ENCODE results near the gene OR51E1. TPM values are rescaled to one million over a fixed set of nuclear protein-coding genes. Genes with fewer than 3 reads are reported as not detected.

The OR51E1 gene
- total RNA-seq, 1 donor from 2014 or later, result not detected

DNA sequence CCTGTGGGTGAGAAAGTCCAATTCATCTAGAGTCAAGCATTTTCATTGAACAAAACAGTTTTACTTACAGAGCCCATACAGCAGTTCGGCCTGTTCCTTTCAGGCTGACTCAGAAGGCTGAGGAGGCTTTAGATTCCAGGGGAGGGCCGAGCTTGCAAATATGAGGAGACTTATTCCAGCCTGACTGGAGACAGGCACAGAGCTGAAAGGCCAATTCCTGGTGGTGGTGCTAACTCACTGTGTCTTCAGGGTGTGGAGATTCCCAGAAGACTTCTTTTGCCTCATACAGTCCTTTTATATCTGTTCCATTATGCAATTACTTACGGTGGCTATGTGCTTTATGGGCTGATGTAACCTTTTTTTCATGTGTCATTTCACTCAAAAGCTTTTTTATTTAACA is 53.8 kb downstream of the OR51E1 start, which contains the start of gene OR51E2:
TSS of gene OR51E2 (minus strand) at position 269 of the 400 bp plus-strand sequence. CDS start 15,142 bp downstream, outside the sequence.
- Mint-ChIP-seq H3K4me3 (ENCODE audit: unreplicated experiment) (no peak within 1 kb of the TSS), H3K27me3 (ENCODE audit: low read depth, unreplicated experiment) (no peaks in the 10 kb centered on the region), H3K4me1 (ENCODE audit: low read depth, unreplicated experiment) (peaks cover 4% of the 10 kb centered on the region), H3K9me3 (ENCODE audit: unreplicated experiment) (no peaks in the 10 kb centered on the region), H3K27ac (ENCODE audit: unreplicated experiment) (peak within 1 kb of the TSS; percentile 50), H3K36me3 (ENCODE audit: low read depth, unreplicated experiment) (no peaks in the 10 kb centered on the region)
- H3K4me3 ChIP-seq (ENCODE audit: insufficient read depth, low read depth, low read length), result no peak within 1 kb of the TSS
- no peaks in the 10 kb centered on the region for H3K4me1 ChIP-seq (ENCODE audit: insufficient read depth, low read length)
- H3K9me3 ChIP-seq (ENCODE audit: insufficient read depth, low read depth, low read length), result no peaks in the 10 kb centered on the region
- H3K27me3 ChIP-seq (ENCODE audit: insufficient read depth, low read length), result no peaks in the 10 kb centered on the region
- DNase-seq (ENCODE audit: low read depth) (peak; percentile 2), FAIRE-seq (no peak)
- TF ChIP-seq EZH2 (IDR thresholded peaks at IDR 0.05; ENCODE audit: insufficient read depth, low read length), result no peak
- TF ChIP-seq, protein P1, sequence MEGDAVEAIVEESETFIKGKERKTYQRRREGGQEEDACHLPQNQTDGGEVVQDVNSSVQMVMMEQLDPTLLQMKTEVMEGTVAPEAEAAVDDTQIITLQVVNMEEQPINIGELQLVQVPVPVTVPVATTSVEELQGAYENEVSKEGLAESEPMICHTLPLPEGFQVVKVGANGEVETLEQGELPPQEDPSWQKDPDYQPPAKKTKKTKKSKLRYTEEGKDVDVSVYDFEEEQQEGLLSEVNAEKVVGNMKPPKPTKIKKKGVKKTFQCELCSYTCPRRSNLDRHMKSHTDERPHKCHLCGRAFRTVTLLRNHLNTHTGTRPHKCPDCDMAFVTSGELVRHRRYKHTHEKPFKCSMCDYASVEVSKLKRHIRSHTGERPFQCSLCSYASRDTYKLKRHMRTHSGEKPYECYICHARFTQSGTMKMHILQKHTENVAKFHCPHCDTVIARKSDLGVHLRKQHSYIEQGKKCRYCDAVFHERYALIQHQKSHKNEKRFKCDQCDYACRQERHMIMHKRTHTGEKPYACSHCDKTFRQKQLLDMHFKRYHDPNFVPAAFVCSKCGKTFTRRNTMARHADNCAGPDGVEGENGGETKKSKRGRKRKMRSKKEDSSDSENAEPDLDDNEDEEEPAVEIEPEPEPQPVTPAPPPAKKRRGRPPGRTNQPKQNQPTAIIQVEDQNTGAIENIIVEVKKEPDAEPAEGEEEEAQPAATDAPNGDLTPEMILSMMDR (IDR thresholded peaks at IDR 0.05; ENCODE audit: insufficient read depth, low read depth, low read length), result no peak
- H3K79me2 ChIP-seq (ENCODE audit: insufficient read depth, low read length), result no peaks in the 10 kb centered on the region
- H3K9ac ChIP-seq (ENCODE audit: low read length), result no peak within 1 kb of the TSS
- no peak within 1 kb of the TSS for H3K4me2 ChIP-seq (ENCODE audit: low read length)
- no peaks in the 10 kb centered on the region for H3K36me3 ChIP-seq (ENCODE audit: insufficient read depth, low read length)
- H3K27ac ChIP-seq (ENCODE audit: low read depth, low read length), result no peak within 1 kb of the TSS
- no peaks in the 10 kb centered on the region for H4K20me1 ChIP-seq (ENCODE audit: insufficient read depth, low read length)
- no peak within 1 kb of the TSS for H2AFZ ChIP-seq (ENCODE audit: low read depth, low read length)

DNA sequence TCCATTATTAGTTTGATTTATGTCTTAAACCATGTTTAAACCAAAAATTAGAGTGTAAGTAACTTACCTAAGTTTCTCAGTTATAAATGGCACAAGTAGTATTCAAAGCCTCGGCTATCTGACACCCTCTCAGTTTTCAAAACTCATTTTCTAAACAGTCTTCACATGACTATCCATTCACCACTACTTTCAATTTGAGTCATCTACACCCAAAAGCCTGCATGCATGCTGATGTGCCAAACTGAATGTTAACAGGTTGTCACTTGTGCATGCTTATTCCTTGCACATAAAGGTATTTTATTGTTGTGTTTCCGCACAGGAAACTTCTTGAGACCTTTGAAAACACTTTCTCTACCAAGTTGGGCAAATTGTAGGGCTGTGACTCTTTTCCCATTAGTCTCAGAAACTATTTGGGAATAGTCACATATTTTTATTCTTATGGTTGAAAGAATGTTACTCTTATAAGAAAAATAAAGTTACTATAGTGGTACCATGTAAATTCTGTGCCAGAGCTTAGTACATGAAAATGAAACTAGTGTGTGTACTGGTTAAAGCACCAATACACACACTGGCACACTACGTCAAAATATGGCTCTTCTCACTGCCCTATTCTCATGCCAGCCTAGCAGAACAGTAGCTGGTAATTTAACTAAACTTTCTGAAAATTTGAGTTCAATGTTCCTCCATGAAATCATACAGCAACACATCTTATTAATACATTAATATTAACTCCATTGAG is 56.1 kb downstream of the OR51E1 start:
- DNase-seq (ENCODE audit: low read depth), result no peak
- Mint-ChIP-seq H3K4me1 (ENCODE audit: low read depth, unreplicated experiment) (peaks cover 5% of the 10 kb centered on the region), H3K4me3 (ENCODE audit: unreplicated experiment) (no peak overlapping the region), H3K27ac (ENCODE audit: unreplicated experiment) (no peak overlapping the region), H3K9me3 (ENCODE audit: unreplicated experiment) (no peaks in the 10 kb centered on the region), H3K36me3 (ENCODE audit: low read depth, unreplicated experiment) (no peaks in the 10 kb centered on the region), H3K27me3 (ENCODE audit: low read depth, unreplicated experiment) (no peaks in the 10 kb centered on the region)
- peak; percentile 34 for FAIRE-seq
- H3K9ac ChIP-seq (ENCODE audit: low read length), result no peak overlapping the region
- H4K20me1 ChIP-seq (ENCODE audit: insufficient read depth, low read length), result no peaks in the 10 kb centered on the region
- H3K27ac ChIP-seq (ENCODE audit: low read depth, low read length), result no peak overlapping the region
- no peak overlapping the region for H2AFZ ChIP-seq (ENCODE audit: low read depth, low read length)
- H3K27me3 ChIP-seq (ENCODE audit: insufficient read depth, low read length), result no peaks in the 10 kb centered on the region
- no peak overlapping the region for H3K4me3 ChIP-seq (ENCODE audit: insufficient read depth, low read depth, low read length)
- no peaks in the 10 kb centered on the region for H3K79me2 ChIP-seq (ENCODE audit: insufficient read depth, low read length)
- no peak overlapping the region for H3K4me2 ChIP-seq (ENCODE audit: low read length)
- H3K4me1 ChIP-seq (ENCODE audit: insufficient read depth, low read length), result no peaks in the 10 kb centered on the region
- TF ChIP-seq EZH2 (IDR thresholded peaks at IDR 0.05; ENCODE audit: insufficient read depth, low read length), result no peak
- TF ChIP-seq, protein P1 (IDR thresholded peaks at IDR 0.05; ENCODE audit: insufficient read depth, low read depth, low read length), result no peak
- no peaks in the 10 kb centered on the region for H3K36me3 ChIP-seq (ENCODE audit: insufficient read depth, low read length)
- no peaks in the 10 kb centered on the region for H3K9me3 ChIP-seq (ENCODE audit: insufficient read depth, low read depth, low read length)

DNA sequence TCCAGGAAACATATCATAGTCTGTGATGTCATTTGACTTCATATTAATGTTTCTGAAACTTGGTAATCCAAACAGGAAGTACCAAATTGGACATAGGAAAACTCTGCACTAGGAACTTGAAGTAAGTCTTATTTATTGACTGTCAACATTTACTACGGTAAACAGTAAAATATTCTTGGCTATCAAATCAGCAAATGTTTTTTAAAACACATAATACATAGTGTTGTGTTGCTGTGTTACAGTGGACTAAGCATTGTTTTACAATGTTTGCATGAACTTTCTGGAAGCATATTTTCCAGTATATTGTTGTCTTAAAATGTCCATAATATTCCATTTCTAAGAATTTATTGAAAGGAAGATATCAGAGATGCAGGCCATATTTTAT is 56.6 kb downstream of the OR51E1 start:
- H3K4me3 ChIP-seq (ENCODE audit: insufficient read depth, low read depth, low read length), result no peak overlapping the region
- Mint-ChIP-seq H3K36me3 (ENCODE audit: low read depth, unreplicated experiment) (no peaks in the 10 kb centered on the region), H3K9me3 (ENCODE audit: unreplicated experiment) (no peaks in the 10 kb centered on the region), H3K27me3 (ENCODE audit: low read depth, unreplicated experiment) (no peaks in the 10 kb centered on the region), H3K4me1 (ENCODE audit: low read depth, unreplicated experiment) (peaks cover 5% of the 10 kb centered on the region), H3K4me3 (ENCODE audit: unreplicated experiment) (no peak overlapping the region), H3K27ac (ENCODE audit: unreplicated experiment) (no peak overlapping the region)
- no peaks in the 10 kb centered on the region for H3K4me1 ChIP-seq (ENCODE audit: insufficient read depth, low read length)
- FAIRE-seq, result no peak
- no peaks in the 10 kb centered on the region for H3K36me3 ChIP-seq (ENCODE audit: insufficient read depth, low read length)
- no peak for DNase-seq (ENCODE audit: low read depth)
- no peak overlapping the region for H3K27ac ChIP-seq (ENCODE audit: low read depth, low read length)
- no peak overlapping the region for H2AFZ ChIP-seq (ENCODE audit: low read depth, low read length)
- H3K4me2 ChIP-seq (ENCODE audit: low read length), result no peak overlapping the region
- no peaks in the 10 kb centered on the region for H4K20me1 ChIP-seq (ENCODE audit: insufficient read depth, low read length)
- TF ChIP-seq, protein P1 (IDR thresholded peaks at IDR 0.05; ENCODE audit: insufficient read depth, low read depth, low read length), result no peak
- TF ChIP-seq EZH2 (IDR thresholded peaks at IDR 0.05; ENCODE audit: insufficient read depth, low read length), result no peak
- no peak overlapping the region for H3K9ac ChIP-seq (ENCODE audit: low read length)
- no peaks in the 10 kb centered on the region for H3K9me3 ChIP-seq (ENCODE audit: insufficient read depth, low read depth, low read length)
- no peaks in the 10 kb centered on the region for H3K79me2 ChIP-seq (ENCODE audit: insufficient read depth, low read length)
- no peaks in the 10 kb centered on the region for H3K27me3 ChIP-seq (ENCODE audit: insufficient read depth, low read length)

Data from astrocyte (in vitro differentiated cells and primary cell).